Suppressor macrophage treated with lipopolysaccharide for 4 hours (primary cell): Measurements from ENCODE around the gene AQP3.
"Not testable (repeated sequence)": the region's sequence is repeated elsewhere in the genome, so short reads cannot be mapped to it uniquely, and the experiment has no call there.

Experiments
- DNase-seq: peaks from one replicate; pipeline ENCODE4 v3.0.0-alpha.2; 2020

AQP3 gene

GRCh38 chr9:33407061-33407460, 40.3 kb downstream of the AQP3 start:
- DNase-seq, result no peak

DNA sequence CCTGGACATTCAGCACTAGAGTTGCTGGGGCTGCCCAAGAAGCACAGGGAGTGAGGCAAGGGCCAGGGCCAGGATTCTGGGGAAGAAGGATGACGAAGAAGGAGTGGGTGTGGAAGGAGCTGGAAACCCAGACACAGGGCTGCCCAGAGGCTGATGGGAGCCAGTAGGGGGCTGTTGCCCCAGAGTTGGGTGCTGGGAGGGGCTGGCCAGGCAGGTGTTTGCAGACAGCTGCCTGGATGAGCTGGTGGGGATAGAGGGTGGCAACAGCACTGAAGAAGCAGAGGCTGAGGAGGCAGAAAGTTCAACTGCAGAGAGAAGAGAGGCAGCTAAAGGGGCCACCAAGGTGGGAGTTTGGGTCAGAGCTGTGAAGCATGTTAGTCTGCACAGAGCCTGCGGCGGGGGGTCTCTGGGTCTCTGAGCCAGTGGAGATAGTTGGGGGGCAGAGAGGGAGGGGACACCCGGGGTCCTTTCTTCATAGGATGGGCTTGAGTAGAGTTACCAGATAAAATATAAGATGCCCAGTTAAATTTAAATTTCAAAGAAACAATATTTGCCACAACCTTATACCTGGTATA, 42.5 kb downstream of the AQP3 start:
- no peak for DNase-seq

GRCh38 chr9:33403941-33404787, 43.2 kb downstream of the AQP3 start:
- DNase-seq, result no peak

- not testable (repeated sequence) for DNase-seq
Measured at GRCh38 chr9:33402371-33402770, 45.0 kb downstream of the AQP3 start, which contains the start of gene AQP7. Gene AQP7, minus strand, starts transcription at chr9:33402568. Its CDS starts 1,306 bp downstream, at chr9:33401262.

DNA sequence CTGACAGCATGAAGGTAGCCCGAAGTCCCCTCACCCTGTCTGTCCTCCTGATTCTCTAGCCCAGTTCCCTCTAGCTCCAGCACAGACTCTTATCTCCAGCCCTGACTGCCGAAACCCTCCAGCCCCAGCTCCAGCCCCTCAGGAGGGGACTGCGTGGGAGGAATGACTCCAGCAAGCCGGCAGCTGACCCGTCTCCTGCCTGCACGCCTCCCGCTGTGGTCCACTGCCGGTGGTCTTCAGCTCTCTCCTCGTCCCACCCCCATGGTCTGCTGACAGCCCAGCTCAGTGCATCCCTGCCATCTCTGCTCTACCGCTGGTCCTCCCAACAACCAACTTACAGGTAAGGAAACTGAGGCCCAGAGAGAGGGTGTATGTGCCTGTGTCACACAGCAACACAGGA, 45.6 kb downstream of the AQP3 start:
- DNase-seq, result not testable (repeated sequence)

DNA sequence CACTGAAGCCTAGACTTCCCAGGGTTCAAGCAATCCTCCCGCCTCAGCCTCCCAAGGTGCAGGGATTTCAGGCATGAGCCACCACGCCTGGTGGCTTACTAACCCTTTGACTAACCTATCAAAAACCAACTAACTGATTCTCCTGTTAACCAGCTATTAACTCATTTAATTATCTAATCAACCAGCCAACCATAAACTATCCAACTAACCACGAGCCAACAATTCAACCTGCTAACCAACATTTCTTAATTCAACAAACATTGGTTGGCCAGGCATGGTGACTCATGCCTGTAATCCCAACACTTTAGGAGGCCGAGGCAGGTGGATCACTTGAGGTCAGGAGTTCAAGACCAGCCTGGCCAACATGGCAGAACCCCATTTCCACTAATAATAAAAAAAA, 48.3 kb downstream of the AQP3 start:
- DNase-seq, result not testable (repeated sequence)

DNA sequence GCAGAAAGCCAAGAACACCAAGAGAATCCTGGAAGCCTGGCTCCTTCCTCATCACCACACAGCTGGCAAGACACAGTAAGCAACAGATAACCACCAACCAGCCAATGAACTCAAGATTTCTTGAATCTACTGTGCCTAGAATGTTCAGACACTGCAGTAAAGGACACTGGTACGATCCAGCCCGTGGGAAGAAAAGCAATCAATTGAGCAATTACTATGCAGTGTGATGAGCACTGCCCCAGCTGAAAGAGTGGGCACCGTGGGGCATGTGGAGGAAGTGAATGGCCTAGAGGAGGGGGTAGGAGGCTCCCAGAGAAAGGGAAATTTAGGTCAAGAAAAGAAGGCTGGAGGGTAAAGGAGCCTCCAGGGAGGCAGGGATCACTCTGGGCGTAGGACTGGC, 49.6 kb downstream of the AQP3 start:
- DNase-seq, result peak; percentile 19

- not testable (repeated sequence) for DNase-seq
Measured at GRCh38 chr9:33395159-33395879, 52.1 kb downstream of the AQP3 start.

- not testable (repeated sequence) for DNase-seq
Measured at GRCh38 chr9:33393986-33394385, 53.4 kb downstream of the AQP3 start.

- no peak for DNase-seq
Measured at GRCh38 chr9:33393581-33393980, 53.8 kb downstream of the AQP3 start.

DNA sequence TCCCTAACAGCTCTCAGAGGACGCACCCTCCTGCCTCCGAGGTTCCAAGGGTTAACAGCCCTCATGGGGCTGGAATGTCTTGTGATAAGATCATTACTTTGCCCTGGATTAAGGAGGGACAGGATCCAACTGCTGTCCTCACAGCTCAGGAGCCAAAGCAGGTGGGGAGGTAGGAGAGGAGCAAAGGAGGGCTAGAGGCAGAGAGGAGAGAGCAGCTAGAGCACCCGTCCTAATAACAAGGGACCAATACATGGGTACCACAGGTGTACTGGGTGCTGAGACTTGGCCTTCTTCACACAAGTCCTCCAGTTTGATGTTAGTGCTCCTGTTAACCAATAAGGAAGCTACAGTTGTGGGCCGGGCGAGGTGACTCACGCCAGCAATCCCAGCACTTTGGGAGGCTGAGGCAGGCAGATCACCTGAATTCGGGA, 54.8 kb downstream of the AQP3 start:
- not testable (repeated sequence) for DNase-seq
